Esophagus muscularis mucosa (tissue), 4 donors: ENCODE data around the gene MUC2. TPM values are rescaled to one million over a fixed set of nuclear protein-coding genes. Genes with fewer than 3 reads are reported as not detected.

Source experiments
- DNase-seq: peaks from one replicate; pipeline ENCODE4 v3.0.0-alpha.2; 2017; ENCODE audit errors: extremely low spot score
- H3K27ac ChIP-seq, 4 donors: fragments of 200-600 bp; sonication (generic); replicated peaks in 1 of 4; 1 replicate in 3 of 4; 2 replicates in 1 of 4; pipeline ENCODE4 v1.5.1; 2016 to 2019; ENCODE audit warnings: mild to moderate bottlenecking in 1 of 4
- H3K27me3 ChIP-seq, 4 donors: fragments of 200-600 bp; sonication (generic); one replicate each; pipeline versions ENCODE4 v1.5.1 to v1.6.0; 2016 to 2019
- H3K36me3 ChIP-seq, 4 donors: fragments of 200-600 bp; sonication (generic); one replicate each; pipeline ENCODE4 v1.5.1; 2016 to 2019
- H3K4me1 ChIP-seq, 4 donors: fragments of 200-600 bp; sonication (generic); one replicate each; pipeline ENCODE4 v1.5.1; 2016 to 2019
- H3K4me3 ChIP-seq, 4 donors: fragments of 200-600 bp; sonication (generic); 1 replicate in 2 of 4; 2 replicates in 2 of 4; pipeline ENCODE4 v1.5.1; 2016 to 2019; ENCODE audit warnings: mild to moderate bottlenecking in 4 of 4, moderate library complexity in 1 of 4
- H3K9me3 ChIP-seq, 4 donors: fragments of 200-600 bp; sonication (generic); 1 replicate in 3 of 4; 2 replicates in 1 of 4; pipeline ENCODE4 v1.5.1; 2016 to 2019
- EP300 ChIP-seq: sonication (generic); formaldehyde crosslinking; IDR thresholded peaks from one replicate; pipeline ENCODE4 v1.6.1; 2017; ENCODE audit warnings: antibody characterized with exemption
- POLR2A ChIP-seq: fragments of 450-650 bp; IDR thresholded peaks from one replicate; pipeline ENCODE4 v1.6.1; 2017; ENCODE audit warnings: antibody characterized with exemption, moderate library complexity, mild to moderate bottlenecking, low read depth
- POLR2AphosphoS5 ChIP-seq, 2 donors: sonication (generic); formaldehyde crosslinking; IDR thresholded peaks; one replicate each; pipeline ENCODE4 v1.6.1; 2017; ENCODE audit warnings: antibody characterized with exemption in 2 of 2
- WGBS: methylation state at CpG from one replicate; pipeline ENCODE4 v1.1.5; 2018; 5-methylcytosine and 5-hydroxymethylcytosine counted together
- intact Hi-C: fragments of 100-400 bp; cut with DNase I; formaldehyde crosslinking; loops from one replicate; pipeline ENCODE4 v1.15.1; 2023
- total RNA-seq, 4 donors: library from RNA; depleted of rRNA; stranded (reverse); fragments of >200 nt; gene quantifications; one replicate each; pipeline versions ENCODE4 v1.1.0 to v1.2.1, GENCODE V29; 2016
- TF ChIP-seq, protein P1 (sequence below), 3 experiments: fragments of 200-600 bp in 2 of 3; fragments of 450-650 bp in 1 of 3; sonication (generic) in 2 of 3; IDR thresholded peaks; one replicate each; pipeline ENCODE4 v1.5.1; 2017 to 2019; ENCODE audit warnings: antibody characterized with exemption in 3 of 3, mild to moderate bottlenecking in 2 of 3, moderate library complexity in 1 of 3

Gene MUC2
- total RNA-seq, 4 donors from 2014 or later, result 0.34 TPM; not detected in 3

DNA sequence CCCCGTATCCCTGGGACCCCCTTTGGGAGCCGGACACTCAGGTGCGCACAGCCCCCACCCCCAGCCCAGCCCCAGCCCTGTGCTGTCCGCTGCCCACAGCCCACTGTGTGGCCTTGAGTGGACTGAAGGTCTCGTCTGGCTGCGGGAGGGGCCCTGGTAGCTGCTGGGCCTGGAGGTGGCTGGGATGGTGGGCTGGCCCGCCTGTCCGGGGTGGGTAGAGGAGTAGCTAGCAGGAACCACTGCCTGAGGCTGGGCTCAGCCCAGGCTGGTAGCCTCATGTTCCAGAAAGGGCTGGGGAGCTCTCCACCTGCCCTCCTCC, 33.6 kb upstream of the MUC2 start:
- intact Hi-C loops, result no loop called here
- peaks cover 0 to 58% (median 11%) of the 10 kb centered on the region in 4 donors for H3K27me3 ChIP-seq

DNA sequence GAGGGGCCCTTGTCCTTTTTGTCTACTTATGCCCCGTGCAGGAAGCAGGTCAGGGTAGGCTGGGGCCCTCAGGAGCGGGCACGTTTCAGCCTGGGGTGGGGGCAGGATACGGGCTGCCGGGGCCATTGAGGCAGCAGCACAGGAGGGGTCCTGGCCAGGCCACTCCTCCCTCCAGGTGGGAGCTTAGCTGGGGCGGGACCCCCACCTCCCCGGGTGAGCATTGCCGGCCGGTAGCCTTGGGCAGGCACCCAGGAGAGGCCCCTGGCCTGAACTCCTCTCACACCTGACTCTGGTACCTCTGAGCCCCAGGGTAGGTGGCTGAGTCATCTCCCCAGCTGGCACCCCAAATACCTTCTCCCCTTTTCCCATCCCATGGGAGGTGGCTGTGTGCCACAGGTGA, 33.2 kb upstream of the MUC2 start:
- 88% methylated on average over 4 of the region's 9 CpGs for WGBS
- DNase-seq, result no peak
- H3K27ac ChIP-seq, result no peak overlapping the region
- no peaks in the 10 kb centered on the region for H3K4me1 ChIP-seq
- H3K27me3 ChIP-seq, result peaks cover 0 to 54% (median 11%) of the 10 kb centered on the region in 4 donors
- TF ChIP-seq POLR2A (no peak), EP300 (no peak), POLR2AphosphoS5 (IDR thresholded peaks at IDR 0.05) (no peak)
- TF ChIP-seq, protein P1, sequence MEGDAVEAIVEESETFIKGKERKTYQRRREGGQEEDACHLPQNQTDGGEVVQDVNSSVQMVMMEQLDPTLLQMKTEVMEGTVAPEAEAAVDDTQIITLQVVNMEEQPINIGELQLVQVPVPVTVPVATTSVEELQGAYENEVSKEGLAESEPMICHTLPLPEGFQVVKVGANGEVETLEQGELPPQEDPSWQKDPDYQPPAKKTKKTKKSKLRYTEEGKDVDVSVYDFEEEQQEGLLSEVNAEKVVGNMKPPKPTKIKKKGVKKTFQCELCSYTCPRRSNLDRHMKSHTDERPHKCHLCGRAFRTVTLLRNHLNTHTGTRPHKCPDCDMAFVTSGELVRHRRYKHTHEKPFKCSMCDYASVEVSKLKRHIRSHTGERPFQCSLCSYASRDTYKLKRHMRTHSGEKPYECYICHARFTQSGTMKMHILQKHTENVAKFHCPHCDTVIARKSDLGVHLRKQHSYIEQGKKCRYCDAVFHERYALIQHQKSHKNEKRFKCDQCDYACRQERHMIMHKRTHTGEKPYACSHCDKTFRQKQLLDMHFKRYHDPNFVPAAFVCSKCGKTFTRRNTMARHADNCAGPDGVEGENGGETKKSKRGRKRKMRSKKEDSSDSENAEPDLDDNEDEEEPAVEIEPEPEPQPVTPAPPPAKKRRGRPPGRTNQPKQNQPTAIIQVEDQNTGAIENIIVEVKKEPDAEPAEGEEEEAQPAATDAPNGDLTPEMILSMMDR (IDR thresholded peaks at IDR 0.05), result no peak
- H3K36me3 ChIP-seq, result no peaks in the 10 kb centered on the region
- intact Hi-C loops, result no loop called here
- H3K9me3 ChIP-seq, result no peaks in the 10 kb centered on the region
- no peak overlapping the region for H3K4me3 ChIP-seq

More for the DNA sequence above, 33.6 kb upstream of the MUC2 start:
- DNase-seq, result no peak
- TF ChIP-seq POLR2A (no peak), EP300 (no peak), POLR2AphosphoS5 (IDR thresholded peaks at IDR 0.05) (no peak)
- TF ChIP-seq, protein P1 (IDR thresholded peaks at IDR 0.05), result no peak
- WGBS, result no CpG with 5 or more reads among the region's 8 CpGs
- H3K9me3 ChIP-seq, result no peaks in the 10 kb centered on the region
- no peak overlapping the region for H3K27ac ChIP-seq
- H3K36me3 ChIP-seq, result no peaks in the 10 kb centered on the region
- H3K4me3 ChIP-seq, result no peak overlapping the region
- no peaks in the 10 kb centered on the region for H3K4me1 ChIP-seq

- no peak overlapping the region for H3K27ac ChIP-seq
- TF ChIP-seq, protein P1 (IDR thresholded peaks at IDR 0.05), result no peak
- TF ChIP-seq POLR2AphosphoS5 (IDR thresholded peaks at IDR 0.05), result no peak
- no peak for TF ChIP-seq EP300
- H3K27me3 ChIP-seq, result peaks cover 0 to 49% (median 11%) of the 10 kb centered on the region in 4 donors
- intact Hi-C loops, result no loop called here
- H3K4me3 ChIP-seq, result no peak overlapping the region
- 63% methylated on average over 6 of the region's 18 CpGs for WGBS
- no peaks in the 10 kb centered on the region for H3K4me1 ChIP-seq
- DNase-seq, result no peak
- no peaks in the 10 kb centered on the region for H3K36me3 ChIP-seq
- H3K9me3 ChIP-seq, result no peaks in the 10 kb centered on the region
These were observed 32.6 kb upstream of the MUC2 start for GRCh38 chr11:1041936-1042608.

DNA sequence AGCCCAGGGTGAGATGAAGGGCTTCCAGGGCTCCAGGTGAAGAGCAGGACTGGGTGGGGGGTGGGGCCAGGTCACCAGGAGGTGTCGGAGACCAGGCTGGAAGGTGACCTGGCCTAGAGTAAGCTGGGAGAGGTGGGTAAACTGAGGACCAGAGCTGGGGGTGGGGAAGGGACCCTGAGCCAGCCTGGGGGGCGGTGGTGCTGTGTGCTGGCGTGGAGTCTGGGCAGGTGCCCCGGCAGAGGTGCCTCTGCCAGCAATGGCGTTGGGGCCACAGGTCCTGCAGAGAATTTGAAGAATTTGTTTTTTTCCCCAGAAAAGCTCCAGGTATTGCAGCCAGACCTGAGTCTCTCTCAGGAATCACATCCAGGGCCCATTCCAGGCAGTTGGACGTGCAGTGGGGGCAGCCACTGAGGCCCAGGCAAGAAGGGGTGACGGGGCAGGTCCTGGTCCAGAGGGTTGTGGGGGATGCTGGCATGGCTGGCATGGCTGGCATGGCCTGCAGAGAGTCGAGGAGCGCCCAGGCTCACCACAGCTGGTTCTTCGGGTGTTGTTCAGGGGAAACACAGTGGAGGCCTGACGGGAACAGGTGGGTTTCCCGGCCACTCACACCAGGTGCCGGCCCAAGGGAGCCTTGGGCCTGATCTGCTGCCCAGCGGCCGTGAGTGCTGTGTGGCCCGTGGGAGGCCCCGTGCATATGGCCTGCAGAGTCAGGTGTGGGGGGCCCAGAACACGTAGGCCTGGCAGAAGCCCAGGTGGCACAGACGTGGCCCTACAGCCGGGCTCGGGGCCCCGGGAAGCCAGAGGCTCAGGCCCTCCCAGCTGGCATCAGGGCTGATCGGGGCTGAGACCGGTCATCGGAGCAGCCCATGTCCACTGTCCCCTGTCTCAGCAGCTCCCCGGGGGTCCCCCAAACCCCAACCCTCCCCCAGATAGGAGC, 31.8 kb upstream of the MUC2 start:
- H3K9me3 ChIP-seq, result no peaks in the 10 kb centered on the region
- no peaks in the 10 kb centered on the region for H3K36me3 ChIP-seq
- intact Hi-C loops, result no loop called here
- H3K4me3 ChIP-seq, result no peak overlapping the region
- no peak for TF ChIP-seq POLR2AphosphoS5 (IDR thresholded peaks at IDR 0.05)
- TF ChIP-seq, protein P1 (IDR thresholded peaks at IDR 0.05), result no peak
- no peak for TF ChIP-seq EP300
- no peak for TF ChIP-seq POLR2A
- no peak overlapping the region for H3K27ac ChIP-seq
- no peaks in the 10 kb centered on the region for H3K4me1 ChIP-seq
- WGBS, result 88% methylated on average over 6 of the region's 26 CpGs
- DNase-seq, result no peak
- peaks cover 0 to 49% (median 11%) of the 10 kb centered on the region in 4 donors for H3K27me3 ChIP-seq
